Measurements from ENCODE around the gene DFFA.

Gene DFFA

DNA sequence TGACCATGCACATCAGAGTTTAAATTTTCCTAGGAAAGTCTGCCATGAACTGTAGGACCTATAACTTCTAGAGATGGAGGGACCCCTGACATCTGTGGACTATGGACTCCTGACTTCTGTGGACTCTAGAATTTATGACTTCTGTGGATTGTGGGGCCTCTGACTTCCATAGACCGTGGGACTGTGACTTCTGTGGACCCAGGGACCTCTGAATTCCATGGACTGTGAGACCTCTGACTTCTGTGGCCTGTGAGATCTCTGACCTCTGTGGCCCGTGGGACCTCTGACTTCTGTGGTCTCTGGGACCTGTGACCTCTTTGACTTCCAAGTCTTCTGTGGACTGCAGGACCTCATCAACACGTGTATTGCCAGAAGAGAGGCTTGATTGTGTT, 39.2 kb upstream of the DFFA start:
- peak overlapping the region; percentile 44 for H3K4me3 ChIP-seq (ENCODE audit: low read depth, low read length)
- peak; percentile 52 for DNase-seq (ENCODE audit: low read depth)
- TF ChIP-seq, protein P1, sequence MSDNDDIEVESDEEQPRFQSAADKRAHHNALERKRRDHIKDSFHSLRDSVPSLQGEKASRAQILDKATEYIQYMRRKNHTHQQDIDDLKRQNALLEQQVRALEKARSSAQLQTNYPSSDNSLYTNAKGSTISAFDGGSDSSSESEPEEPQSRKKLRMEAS (IDR thresholded peaks at IDR 0.05; ENCODE audit: low read depth, low read length), result peak; percentile 40
- TF ChIP-seq, protein P2, sequence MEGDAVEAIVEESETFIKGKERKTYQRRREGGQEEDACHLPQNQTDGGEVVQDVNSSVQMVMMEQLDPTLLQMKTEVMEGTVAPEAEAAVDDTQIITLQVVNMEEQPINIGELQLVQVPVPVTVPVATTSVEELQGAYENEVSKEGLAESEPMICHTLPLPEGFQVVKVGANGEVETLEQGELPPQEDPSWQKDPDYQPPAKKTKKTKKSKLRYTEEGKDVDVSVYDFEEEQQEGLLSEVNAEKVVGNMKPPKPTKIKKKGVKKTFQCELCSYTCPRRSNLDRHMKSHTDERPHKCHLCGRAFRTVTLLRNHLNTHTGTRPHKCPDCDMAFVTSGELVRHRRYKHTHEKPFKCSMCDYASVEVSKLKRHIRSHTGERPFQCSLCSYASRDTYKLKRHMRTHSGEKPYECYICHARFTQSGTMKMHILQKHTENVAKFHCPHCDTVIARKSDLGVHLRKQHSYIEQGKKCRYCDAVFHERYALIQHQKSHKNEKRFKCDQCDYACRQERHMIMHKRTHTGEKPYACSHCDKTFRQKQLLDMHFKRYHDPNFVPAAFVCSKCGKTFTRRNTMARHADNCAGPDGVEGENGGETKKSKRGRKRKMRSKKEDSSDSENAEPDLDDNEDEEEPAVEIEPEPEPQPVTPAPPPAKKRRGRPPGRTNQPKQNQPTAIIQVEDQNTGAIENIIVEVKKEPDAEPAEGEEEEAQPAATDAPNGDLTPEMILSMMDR (IDR thresholded peaks at IDR 0.05; ENCODE audit: low read depth, low read length), result no peak
- no peak for TF ChIP-seq POLR2A (IDR thresholded peaks at IDR 0.05; ENCODE audit: extremely low read depth, insufficient read length)
- TF ChIP-seq MYC (IDR thresholded peaks at IDR 0.05; ENCODE audit: low read depth, low read length), result no peak

DNA sequence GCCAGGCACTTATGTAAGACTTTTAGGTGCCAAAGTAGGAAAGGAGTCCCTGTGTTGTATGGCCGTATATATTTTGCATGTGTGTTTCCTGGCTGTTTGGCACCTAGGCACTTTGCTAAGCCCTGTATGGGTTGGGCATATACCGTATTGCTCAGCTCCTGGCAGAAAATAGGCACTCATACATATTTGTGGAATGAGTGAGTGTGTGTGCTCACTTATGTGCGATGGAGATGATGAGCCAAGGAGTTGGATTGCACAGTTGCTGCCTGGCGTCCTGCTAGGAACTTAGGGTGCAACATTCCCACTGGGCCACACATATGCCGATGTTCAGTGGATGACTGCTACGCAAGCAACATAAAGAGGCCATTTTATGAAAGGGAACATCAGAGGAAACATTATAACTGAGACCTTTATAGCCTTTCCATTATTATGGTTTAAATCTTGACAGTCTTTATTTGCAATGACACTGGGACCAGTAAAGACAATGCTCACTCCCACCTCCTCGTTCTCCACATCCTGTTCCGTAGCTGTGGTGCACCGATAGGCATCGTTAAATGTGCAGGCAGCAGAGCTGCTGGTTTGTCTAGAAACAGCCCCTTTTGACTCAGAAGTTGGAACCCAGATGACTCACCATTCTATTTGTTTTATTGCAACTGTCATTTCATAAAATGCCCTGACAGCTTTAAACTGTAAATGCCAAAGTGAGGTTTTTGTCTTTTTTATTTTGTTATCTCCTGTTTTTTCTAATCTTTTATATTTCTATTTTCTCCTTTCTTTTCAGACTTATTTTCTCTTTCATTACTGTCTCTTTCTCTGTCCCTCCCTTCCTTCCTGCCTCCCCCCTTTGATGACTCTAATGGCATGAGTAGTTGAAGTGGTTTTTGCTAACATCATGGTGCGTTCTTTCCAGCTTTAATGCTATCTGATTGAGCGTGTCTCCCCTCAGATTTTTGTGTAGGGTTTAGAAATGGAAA, 38.5 kb upstream of the DFFA start:
- peak overlapping the region; percentile 44 for H3K4me3 ChIP-seq (ENCODE audit: low read depth, low read length)
- peak; percentile 97 for DNase-seq (ENCODE audit: low read depth)
- TF ChIP-seq MYC (IDR thresholded peaks at IDR 0.05; ENCODE audit: low read depth, low read length), result peak; percentile 82
- TF ChIP-seq, protein P1 (IDR thresholded peaks at IDR 0.05; ENCODE audit: low read depth, low read length), result peak; percentile 74
- TF ChIP-seq, protein P2 (IDR thresholded peaks at IDR 0.05; ENCODE audit: low read depth, low read length), result no peak

DNA sequence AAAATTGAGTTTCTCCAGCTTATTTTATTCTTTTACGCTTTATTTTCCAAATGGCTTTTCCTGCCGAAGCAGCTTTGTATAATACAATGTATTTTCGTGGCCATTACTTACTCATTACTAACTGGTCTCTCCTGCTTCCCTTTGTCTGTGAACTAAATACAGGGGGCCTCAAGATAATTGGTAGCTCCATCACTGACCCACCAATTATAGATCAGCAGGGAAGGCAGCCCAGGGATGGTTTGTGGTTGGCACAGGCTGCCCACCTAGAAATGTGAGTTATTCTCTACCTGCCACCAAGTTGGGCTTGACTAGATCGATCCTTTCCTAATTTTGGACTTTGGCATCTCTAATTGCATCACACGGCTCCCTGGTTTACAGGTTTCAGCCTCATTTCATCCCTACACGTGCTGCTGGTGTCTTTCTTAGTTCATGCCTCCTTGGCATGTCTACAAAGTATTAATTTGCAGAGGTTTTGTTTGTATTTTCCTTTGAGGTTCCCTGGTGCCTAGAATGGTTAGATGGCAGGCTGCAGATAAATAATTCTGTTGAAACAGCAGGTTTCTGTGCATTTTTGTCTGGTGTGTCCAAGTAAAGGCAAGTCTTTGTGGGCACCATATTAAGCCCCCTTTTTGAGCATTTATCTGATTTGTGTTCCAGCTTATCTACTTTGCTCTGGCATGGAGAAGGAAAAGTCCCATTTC, 37.6 kb upstream of the DFFA start:
- DNase-seq (ENCODE audit: low read depth), result no peak
- TF ChIP-seq, protein P2 (IDR thresholded peaks at IDR 0.05; ENCODE audit: low read depth, low read length), result no peak
- no peak for TF ChIP-seq POLR2A (IDR thresholded peaks at IDR 0.05; ENCODE audit: extremely low read depth, insufficient read length)
- H3K4me3 ChIP-seq (ENCODE audit: low read depth, low read length), result peak overlapping the region; percentile 35

DNA sequence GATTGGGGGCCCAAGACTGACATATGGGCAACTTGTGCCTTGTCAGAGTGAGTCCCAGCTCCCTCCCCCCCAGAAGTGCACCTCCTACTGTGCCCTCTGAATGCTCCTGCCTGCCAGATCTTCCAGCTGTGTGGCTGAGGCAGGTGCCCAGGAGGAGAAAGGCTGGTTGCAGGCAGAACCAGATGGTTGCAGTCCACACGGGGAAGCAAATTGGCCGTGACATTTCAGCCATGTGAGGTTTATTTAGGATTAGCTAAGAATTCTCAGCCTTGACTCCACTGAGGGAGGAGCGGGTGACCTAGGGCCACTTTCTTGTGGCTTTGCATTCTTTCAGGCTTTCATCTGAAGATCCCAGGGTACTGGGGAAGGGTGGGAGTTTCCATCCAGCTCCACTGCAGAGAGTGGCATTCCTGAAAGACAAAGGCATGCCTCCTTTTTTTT, 36.2 kb upstream of the DFFA start:
- no peak overlapping the region for H3K4me3 ChIP-seq (ENCODE audit: low read depth, low read length)
- TF ChIP-seq, protein P2 (IDR thresholded peaks at IDR 0.05; ENCODE audit: low read depth, low read length), result no peak
- TF ChIP-seq POLR2A (IDR thresholded peaks at IDR 0.05; ENCODE audit: extremely low read depth, insufficient read length) (no peak), MYC (IDR thresholded peaks at IDR 0.05; ENCODE audit: low read depth, low read length) (no peak)
- TF ChIP-seq, protein P1 (IDR thresholded peaks at IDR 0.05; ENCODE audit: low read depth, low read length), result no peak
- peak; percentile 36 for DNase-seq (ENCODE audit: low read depth)

DNA sequence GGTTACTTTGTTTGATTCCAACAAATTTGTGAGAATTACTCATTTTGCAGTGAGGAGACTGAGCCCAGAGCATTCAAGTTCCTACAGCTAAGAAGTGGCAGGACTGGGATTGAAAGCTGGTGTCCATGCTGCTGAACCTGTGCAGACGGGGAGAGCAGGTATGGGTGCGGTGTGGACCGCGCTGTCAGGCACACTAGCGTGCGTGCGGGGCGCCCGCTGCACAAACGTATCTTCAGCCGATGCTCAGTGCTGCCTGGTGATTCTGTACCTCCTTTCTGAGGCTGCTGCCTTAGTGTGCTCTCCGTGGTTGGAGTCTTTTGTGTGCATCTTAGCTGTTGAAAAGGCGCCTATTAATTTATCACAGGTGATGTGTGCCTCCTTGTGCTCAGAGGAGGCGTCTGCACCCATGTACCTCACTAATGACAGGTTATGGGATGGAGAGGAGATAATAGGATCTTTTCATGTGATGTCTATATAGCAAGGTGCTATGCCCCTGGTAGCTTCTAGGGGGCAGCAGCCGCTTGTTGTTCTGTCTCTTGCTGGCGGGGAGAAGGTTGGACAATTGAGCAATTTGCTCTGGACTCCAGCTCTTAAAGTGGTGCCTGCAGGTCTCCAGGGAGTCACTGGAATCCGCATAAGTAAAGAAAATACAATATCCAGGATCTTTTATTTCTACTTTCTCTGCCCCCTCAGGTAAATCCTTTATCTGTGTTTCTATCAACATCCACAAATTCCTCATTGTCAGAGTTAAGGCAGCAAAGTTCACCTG, 35.0 kb upstream of the DFFA start:
- peak; percentile 92 for DNase-seq (ENCODE audit: low read depth)
- TF ChIP-seq, protein P2 (IDR thresholded peaks at IDR 0.05; ENCODE audit: low read depth, low read length), result peak; percentile 88
- TF ChIP-seq MYC (IDR thresholded peaks at IDR 0.05; ENCODE audit: low read depth, low read length) (peak; percentile 56), POLR2A (IDR thresholded peaks at IDR 0.05; ENCODE audit: extremely low read depth, insufficient read length) (no peak)
- TF ChIP-seq, protein P1 (IDR thresholded peaks at IDR 0.05; ENCODE audit: low read depth, low read length), result peak; percentile 53

More for the DNA sequence above, 35.0 kb upstream of the DFFA start:
- peak overlapping the region; percentile 7 for H3K4me3 ChIP-seq (ENCODE audit: low read depth, low read length)
